ENCODE data around the gene SAP30L.

- TF ChIP-seq ZNF274 (IDR thresholded peaks at IDR 0.05; ENCODE audit: low read depth, low read length): no peak
- no peak for TF ChIP-seq YY1 (IDR thresholded peaks at IDR 0.05; ENCODE audit: insufficient read depth, insufficient read length)
Measured at GRCh38 chr5:154466671-154467070, 20.9 kb downstream of the SAP30L start.

Data from NT2/D1 (cell line).